Measurements from ENCODE around the gene PRICKLE2. TPM values are rescaled to one million over a fixed set of nuclear protein-coding genes. Genes with fewer than 3 reads are reported as not detected.

Gene PRICKLE2, protein sequence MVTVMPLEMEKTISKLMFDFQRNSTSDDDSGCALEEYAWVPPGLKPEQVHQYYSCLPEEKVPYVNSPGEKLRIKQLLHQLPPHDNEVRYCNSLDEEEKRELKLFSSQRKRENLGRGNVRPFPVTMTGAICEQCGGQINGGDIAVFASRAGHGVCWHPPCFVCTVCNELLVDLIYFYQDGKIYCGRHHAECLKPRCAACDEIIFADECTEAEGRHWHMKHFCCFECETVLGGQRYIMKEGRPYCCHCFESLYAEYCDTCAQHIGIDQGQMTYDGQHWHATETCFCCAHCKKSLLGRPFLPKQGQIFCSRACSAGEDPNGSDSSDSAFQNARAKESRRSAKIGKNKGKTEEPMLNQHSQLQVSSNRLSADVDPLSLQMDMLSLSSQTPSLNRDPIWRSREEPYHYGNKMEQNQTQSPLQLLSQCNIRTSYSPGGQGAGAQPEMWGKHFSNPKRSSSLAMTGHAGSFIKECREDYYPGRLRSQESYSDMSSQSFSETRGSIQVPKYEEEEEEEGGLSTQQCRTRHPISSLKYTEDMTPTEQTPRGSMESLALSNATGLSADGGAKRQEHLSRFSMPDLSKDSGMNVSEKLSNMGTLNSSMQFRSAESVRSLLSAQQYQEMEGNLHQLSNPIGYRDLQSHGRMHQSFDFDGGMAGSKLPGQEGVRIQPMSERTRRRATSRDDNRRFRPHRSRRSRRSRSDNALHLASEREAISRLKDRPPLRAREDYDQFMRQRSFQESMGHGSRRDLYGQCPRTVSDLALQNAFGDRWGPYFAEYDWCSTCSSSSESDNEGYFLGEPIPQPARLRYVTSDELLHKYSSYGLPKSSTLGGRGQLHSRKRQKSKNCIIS
- 32.9 TPM for total RNA-seq

DNA sequence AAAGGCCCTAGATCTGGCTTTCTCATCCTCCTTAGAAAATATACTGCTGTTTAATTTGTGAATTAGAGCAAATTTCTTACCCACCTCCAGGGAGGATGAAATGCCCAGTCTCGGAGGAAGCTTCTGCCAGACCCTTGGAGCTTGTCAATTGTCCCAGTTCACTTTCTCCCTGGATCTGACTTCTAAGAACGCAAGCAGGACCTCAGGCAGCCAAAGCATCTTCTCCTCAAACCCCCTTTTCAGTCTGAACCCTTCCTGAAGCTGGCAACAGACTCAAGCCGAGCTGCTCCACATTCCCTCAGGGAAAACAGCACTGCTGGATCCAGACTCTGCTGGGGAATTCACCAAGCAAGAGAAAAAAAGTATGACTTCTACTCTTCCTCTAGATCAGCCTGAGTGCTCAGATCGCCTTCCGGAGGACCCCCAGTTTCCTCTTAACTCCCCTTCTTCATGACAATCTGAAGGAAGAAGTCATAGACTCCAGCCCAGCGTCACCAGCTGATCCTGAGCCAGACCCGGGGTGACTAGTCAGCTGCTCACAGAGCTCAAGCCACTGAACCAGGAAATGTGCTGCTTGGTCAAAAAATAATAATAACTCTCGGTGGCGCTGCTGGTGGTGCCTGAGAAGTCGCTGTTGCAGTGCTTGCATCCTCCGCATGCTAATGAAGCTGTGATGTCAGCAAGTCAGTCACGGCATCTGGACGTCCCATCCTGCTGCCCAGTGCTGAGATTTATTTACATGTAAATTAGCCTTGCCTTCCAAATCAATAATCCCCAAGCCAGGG is at the start of gene PRICKLE2:
PRICKLE2 (minus strand) TSS at position 641 of the 785 bp plus-strand sequence. CDS start 26,539 bp downstream, outside the sequence.
- Histone ChIP-seq H3K4me1 (ENCODE audit: control insufficient read depth in 3 of 3, insufficient read depth in 3 of 3, low read length in 3 of 3) (peaks cover 11 to 36% (median 28%) of the 10 kb centered on the region in 3 donors), H3K27ac (ENCODE audit: low read depth, low read length) (peak within 1 kb of the TSS; percentile 81), H3K4me3 (ENCODE audit: low read length in 3 of 3) (peak within 1 kb of the TSS; percentile 44 to 71 (median 57)), H3K9me3 (ENCODE audit: control insufficient read depth in 3 of 3, low read length in 3 of 3) (no peaks in the 10 kb centered on the region), H3K9ac (ENCODE audit: low read depth in 1 of 3, low read length in 3 of 3) (peak within 1 kb of the TSS; percentile 60 to 70 (median 67)), H3K27me3 (ENCODE audit: control insufficient read depth in 3 of 3, insufficient read depth in 3 of 3, low read length in 3 of 3) (no peaks in the 10 kb centered on the region), H3K36me3 (ENCODE audit: control insufficient read depth in 3 of 3, insufficient read depth in 3 of 3, low read length in 3 of 3) (no peaks in the 10 kb centered on the region)

DNA sequence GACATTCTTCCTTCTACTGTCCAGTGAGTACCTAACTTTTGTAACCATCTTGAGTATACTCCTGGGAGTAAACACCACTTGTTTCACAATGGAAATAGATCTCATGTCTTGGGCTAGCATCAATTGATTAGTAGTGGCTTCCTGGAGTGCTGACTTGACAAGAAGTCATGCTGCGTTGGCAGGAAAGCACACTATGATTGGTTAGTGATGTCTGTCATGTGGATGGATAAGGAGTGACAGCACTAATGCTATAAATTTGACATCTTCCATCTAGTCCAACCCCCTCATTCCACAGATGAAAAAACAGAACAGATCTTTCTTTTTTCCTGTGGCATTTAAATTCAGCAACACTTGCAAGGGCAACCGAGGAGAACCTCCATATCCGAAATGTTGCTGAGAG is 47.6 kb upstream of the PRICKLE2 start:
- Histone ChIP-seq H3K4me1 (ENCODE audit: control insufficient read depth in 3 of 3, insufficient read depth in 3 of 3, low read length in 3 of 3) (peaks cover 0 to 5% (median 0%) of the 10 kb centered on the region in 3 donors), H3K9ac (ENCODE audit: low read depth in 1 of 3, low read length in 3 of 3) (no peak overlapping the region), H3K36me3 (ENCODE audit: control insufficient read depth in 3 of 3, insufficient read depth in 3 of 3, low read length in 3 of 3) (no peaks in the 10 kb centered on the region), H3K27ac (ENCODE audit: low read depth, low read length) (no peak overlapping the region), H3K9me3 (ENCODE audit: control insufficient read depth in 3 of 3, low read length in 3 of 3) (no peaks in the 10 kb centered on the region), H3K4me3 (ENCODE audit: low read length in 3 of 3) (no peak overlapping the region), H3K27me3 (ENCODE audit: control insufficient read depth in 3 of 3, insufficient read depth in 3 of 3, low read length in 3 of 3) (no peaks in the 10 kb centered on the region)

DNA sequence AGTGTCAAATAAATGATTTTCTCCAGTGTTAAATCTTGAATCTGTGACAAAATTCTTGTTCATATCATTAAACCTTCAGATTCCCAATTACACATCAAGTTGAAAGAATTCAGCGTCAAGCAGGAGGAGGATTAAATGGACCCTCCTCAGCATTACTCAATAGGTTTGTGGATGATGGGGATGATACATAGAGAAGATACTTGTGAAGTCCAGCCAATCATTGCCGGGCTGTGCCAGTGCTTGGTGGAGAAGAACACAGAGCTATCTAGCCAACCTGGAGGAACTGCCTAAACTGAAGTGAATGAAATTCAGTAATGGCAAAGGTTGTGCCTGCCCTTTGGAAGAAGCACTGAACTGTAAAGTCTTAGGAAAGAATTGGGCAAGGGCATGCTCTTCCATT is 47.0 kb upstream of the PRICKLE2 start:
- Histone ChIP-seq H3K27me3 (ENCODE audit: control insufficient read depth in 3 of 3, insufficient read depth in 3 of 3, low read length in 3 of 3) (no peaks in the 10 kb centered on the region), H3K27ac (ENCODE audit: low read depth, low read length) (no peak overlapping the region), H3K36me3 (ENCODE audit: control insufficient read depth in 3 of 3, insufficient read depth in 3 of 3, low read length in 3 of 3) (no peaks in the 10 kb centered on the region), H3K4me3 (ENCODE audit: low read length in 3 of 3) (no peak overlapping the region), H3K4me1 (ENCODE audit: control insufficient read depth in 3 of 3, insufficient read depth in 3 of 3, low read length in 3 of 3) (peaks cover 0 to 5% (median 0%) of the 10 kb centered on the region in 3 donors), H3K9ac (ENCODE audit: low read depth in 1 of 3, low read length in 3 of 3) (no peak overlapping the region), H3K9me3 (ENCODE audit: control insufficient read depth in 3 of 3, low read length in 3 of 3) (no peaks in the 10 kb centered on the region)

- Histone ChIP-seq H3K27ac (ENCODE audit: low read depth, low read length) (no peak overlapping the region), H3K4me1 (ENCODE audit: control insufficient read depth in 3 of 3, insufficient read depth in 3 of 3, low read length in 3 of 3) (peaks cover 0 to 5% (median 0%) of the 10 kb centered on the region in 3 donors), H3K27me3 (ENCODE audit: control insufficient read depth in 3 of 3, insufficient read depth in 3 of 3, low read length in 3 of 3) (no peaks in the 10 kb centered on the region), H3K4me3 (ENCODE audit: low read length in 3 of 3) (no peak overlapping the region), H3K36me3 (ENCODE audit: control insufficient read depth in 3 of 3, insufficient read depth in 3 of 3, low read length in 3 of 3) (no peaks in the 10 kb centered on the region), H3K9ac (ENCODE audit: low read depth in 1 of 3, low read length in 3 of 3) (no peak overlapping the region), H3K9me3 (ENCODE audit: control insufficient read depth in 3 of 3, low read length in 3 of 3) (no peaks in the 10 kb centered on the region)
These were observed 46.4 kb upstream of the PRICKLE2 start for GRCh38 chr3:64271631-64272030.

GRCh38 chr3:64270866-64271260 is 45.6 kb upstream of the PRICKLE2 start:
- H3K27ac ChIP-seq (ENCODE audit: low read depth, low read length), result no peak overlapping the region
- no peaks in the 10 kb centered on the region for H3K27me3 ChIP-seq (ENCODE audit: control insufficient read depth in 3 of 3, insufficient read depth in 3 of 3, low read length in 3 of 3)
- H3K36me3 ChIP-seq (ENCODE audit: control insufficient read depth in 3 of 3, insufficient read depth in 3 of 3, low read length in 3 of 3), result no peaks in the 10 kb centered on the region
- no peaks in the 10 kb centered on the region for H3K9me3 ChIP-seq (ENCODE audit: control insufficient read depth in 3 of 3, low read length in 3 of 3)
- H3K9ac ChIP-seq (ENCODE audit: low read depth in 1 of 3, low read length in 3 of 3), result no peak overlapping the region
- H3K4me3 ChIP-seq (ENCODE audit: low read length in 3 of 3), result no peak overlapping the region
- H3K4me1 ChIP-seq (ENCODE audit: control insufficient read depth in 3 of 3, insufficient read depth in 3 of 3, low read length in 3 of 3), result peaks cover 0 to 5% (median 0%) of the 10 kb centered on the region in 3 donors

GRCh38 chr3:64270142-64270865 is 45.0 kb upstream of the PRICKLE2 start:
- peaks cover 0 to 5% (median 4%) of the 10 kb centered on the region in 3 donors for H3K4me1 ChIP-seq (ENCODE audit: control insufficient read depth in 3 of 3, insufficient read depth in 3 of 3, low read length in 3 of 3)
- H3K36me3 ChIP-seq (ENCODE audit: control insufficient read depth in 3 of 3, insufficient read depth in 3 of 3, low read length in 3 of 3), result no peaks in the 10 kb centered on the region
- H3K27me3 ChIP-seq (ENCODE audit: control insufficient read depth in 3 of 3, insufficient read depth in 3 of 3, low read length in 3 of 3), result no peaks in the 10 kb centered on the region
- no peak overlapping the region for H3K4me3 ChIP-seq (ENCODE audit: low read length in 3 of 3)
- no peaks in the 10 kb centered on the region for H3K9me3 ChIP-seq (ENCODE audit: control insufficient read depth in 3 of 3, low read length in 3 of 3)
- no peak overlapping the region for H3K9ac ChIP-seq (ENCODE audit: low read depth in 1 of 3, low read length in 3 of 3)
- H3K27ac ChIP-seq (ENCODE audit: low read depth, low read length), result no peak overlapping the region

- Histone ChIP-seq H3K9me3 (ENCODE audit: control insufficient read depth in 3 of 3, low read length in 3 of 3) (no peaks in the 10 kb centered on the region), H3K27ac (ENCODE audit: low read depth, low read length) (no peak overlapping the region), H3K4me1 (ENCODE audit: control insufficient read depth in 3 of 3, insufficient read depth in 3 of 3, low read length in 3 of 3) (peaks cover 2 to 7% (median 4%) of the 10 kb centered on the region in 3 donors), H3K27me3 (ENCODE audit: control insufficient read depth in 3 of 3, insufficient read depth in 3 of 3, low read length in 3 of 3) (no peaks in the 10 kb centered on the region), H3K9ac (ENCODE audit: low read depth in 1 of 3, low read length in 3 of 3) (no peak overlapping the region), H3K36me3 (ENCODE audit: control insufficient read depth in 3 of 3, insufficient read depth in 3 of 3, low read length in 3 of 3) (no peaks in the 10 kb centered on the region), H3K4me3 (ENCODE audit: low read length in 3 of 3) (no peak overlapping the region)
These were observed 43.7 kb upstream of the PRICKLE2 start for GRCh38 chr3:64268926-64269325.

GRCh38 chr3:64267721-64268604 is 42.7 kb upstream of the PRICKLE2 start:
- H3K9ac ChIP-seq (ENCODE audit: low read depth in 1 of 3, low read length in 3 of 3), result peak overlapping the region; percentile 54 to 79 (median 69)
- H3K27me3 ChIP-seq (ENCODE audit: control insufficient read depth in 3 of 3, insufficient read depth in 3 of 3, low read length in 3 of 3), result no peaks in the 10 kb centered on the region
- peaks cover 4 to 7% (median 4%) of the 10 kb centered on the region in 3 donors for H3K4me1 ChIP-seq (ENCODE audit: control insufficient read depth in 3 of 3, insufficient read depth in 3 of 3, low read length in 3 of 3)
- H3K36me3 ChIP-seq (ENCODE audit: control insufficient read depth in 3 of 3, insufficient read depth in 3 of 3, low read length in 3 of 3), result no peaks in the 10 kb centered on the region
- H3K4me3 ChIP-seq (ENCODE audit: low read length in 3 of 3), result peak overlapping the region; percentile 51 to 76 (median 72)
- H3K27ac ChIP-seq (ENCODE audit: low read depth, low read length), result peak overlapping the region; percentile 59
- no peaks in the 10 kb centered on the region for H3K9me3 ChIP-seq (ENCODE audit: control insufficient read depth in 3 of 3, low read length in 3 of 3)
